GM21515 (cell line): ENCODE measurements around the gene CILP.

Experiments
- ATAC-seq: cut with Tn5 transposase; IDR thresholded peaks from one replicate; pipeline ENCODE4 v1.9.1; 2021; ENCODE audit not compliant: unreplicated experiment

The CILP gene

DNA sequence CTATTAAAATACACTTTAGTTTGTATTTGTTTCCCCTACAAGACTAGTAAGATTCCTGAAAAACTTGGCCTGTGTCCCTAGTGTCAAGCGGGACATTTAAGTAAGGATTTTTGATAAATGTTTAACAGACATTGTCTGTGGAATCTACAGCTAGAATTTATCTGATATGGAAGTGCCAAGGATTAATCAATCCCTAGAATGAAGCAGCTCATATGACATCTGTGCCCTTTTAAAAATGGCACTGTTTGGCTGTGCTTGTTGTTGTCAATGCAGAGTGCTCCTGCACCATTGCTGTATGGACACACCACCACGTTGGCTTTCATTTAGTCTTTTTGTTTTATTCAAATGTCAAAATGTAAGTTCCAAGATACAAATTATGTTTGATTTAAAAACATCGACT lies 63.4 kb downstream of the CILP start:
- ATAC-seq = no peak

DNA sequence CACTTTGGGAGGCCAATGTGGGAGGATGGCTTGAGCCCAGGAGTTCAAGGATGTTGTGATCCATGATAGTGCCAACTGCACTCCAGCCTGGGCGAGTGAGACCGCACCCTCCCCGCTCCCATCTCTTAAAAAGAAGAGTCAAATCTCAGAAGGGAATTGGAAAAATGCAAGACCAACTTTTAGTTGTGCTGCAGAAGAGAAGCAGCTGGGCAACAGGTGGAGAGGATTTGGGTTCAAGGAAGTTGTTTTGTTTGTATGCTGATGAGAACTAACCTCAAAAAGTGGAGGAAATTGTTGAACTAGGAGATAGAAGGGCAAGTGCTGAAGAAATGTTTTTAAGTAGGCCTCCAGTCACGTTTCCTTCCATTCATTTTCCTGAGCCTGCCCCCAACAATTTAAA lies 64.8 kb downstream of the CILP start:
- ATAC-seq = no peak
